ENCODE measurements around the gene CCR4. TPM values are rescaled to one million over a fixed set of nuclear protein-coding genes. Genes with fewer than 3 reads are reported as not detected.

Gene CCR4
- total RNA-seq, 3 donors from 2014 or later (not counting 1 experiment from before 2014, with no cell fraction given), result 0.52 to 2.5 (median 1.4) TPM

DNA sequence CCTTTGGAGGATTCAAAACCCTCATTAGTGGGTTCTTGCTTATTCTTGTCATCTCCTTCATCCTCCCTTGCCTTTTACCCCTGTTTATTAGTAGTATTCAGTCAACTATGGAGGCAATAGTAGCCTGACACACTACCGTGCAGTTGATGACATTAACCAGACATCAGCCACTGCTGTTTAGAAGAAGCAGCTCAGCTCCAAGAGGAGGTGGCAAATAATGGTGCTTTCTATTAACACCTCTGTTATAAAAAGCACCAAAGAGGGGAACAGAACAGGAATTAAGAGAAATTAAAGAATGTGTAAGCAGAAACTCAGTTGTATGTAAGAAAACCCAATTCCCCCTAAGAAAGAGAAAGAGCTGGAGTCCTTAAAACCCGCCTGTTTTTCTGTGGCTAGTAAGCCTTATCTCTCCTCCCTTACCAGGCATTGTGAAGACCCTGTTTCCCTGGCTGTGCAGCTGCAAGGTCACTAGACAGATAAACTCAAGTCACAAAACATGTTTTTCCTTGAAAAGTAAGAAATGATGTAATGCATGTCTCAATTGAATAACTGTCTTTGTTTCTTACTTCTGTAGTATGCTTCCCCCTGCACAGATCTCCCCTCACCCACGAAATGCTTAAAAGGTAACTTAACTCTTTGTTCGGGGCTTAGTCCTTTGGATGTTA is 21.2 kb downstream of the CCR4 start:
- 91% methylated on average over 3 of the region's 4 CpGs for WGBS (ENCODE audit: insufficient coverage)
- Histone ChIP-seq H3K9me3 (ENCODE audit: control insufficient read depth, insufficient read depth, low read length) (no peaks in the 10 kb centered on the region), H3K4me1 (ENCODE audit: control insufficient read depth, insufficient read depth, low read length) (no peaks in the 10 kb centered on the region), H3K27me3 (ENCODE audit: control insufficient read depth, insufficient read depth, low read length) (no peaks in the 10 kb centered on the region), H3K36me3 (ENCODE audit: control insufficient read depth, insufficient read depth, low read length) (no peaks in the 10 kb centered on the region), H3K27ac (ENCODE audit: low read length) (no peak overlapping the region), H3K4me3 (ENCODE audit: low read length) (no peak overlapping the region)
- DNase-seq (no peak), ATAC-seq (no peak)
- intact Hi-C loops (cut with micrococcal nuclease), result no loop called here
- Mint-ChIP-seq H3K27ac (no peak overlapping the region), H3K4me1 (no peaks in the 10 kb centered on the region), H3K4me3 (no peak overlapping the region), H3K36me3 (no peaks in the 10 kb centered on the region), H3K9me3 (no peaks in the 10 kb centered on the region), H3K27me3 (ENCODE audit: low read depth in 2 of 2) (no peaks in the 10 kb centered on the region)
- TF ChIP-seq, protein P1, sequence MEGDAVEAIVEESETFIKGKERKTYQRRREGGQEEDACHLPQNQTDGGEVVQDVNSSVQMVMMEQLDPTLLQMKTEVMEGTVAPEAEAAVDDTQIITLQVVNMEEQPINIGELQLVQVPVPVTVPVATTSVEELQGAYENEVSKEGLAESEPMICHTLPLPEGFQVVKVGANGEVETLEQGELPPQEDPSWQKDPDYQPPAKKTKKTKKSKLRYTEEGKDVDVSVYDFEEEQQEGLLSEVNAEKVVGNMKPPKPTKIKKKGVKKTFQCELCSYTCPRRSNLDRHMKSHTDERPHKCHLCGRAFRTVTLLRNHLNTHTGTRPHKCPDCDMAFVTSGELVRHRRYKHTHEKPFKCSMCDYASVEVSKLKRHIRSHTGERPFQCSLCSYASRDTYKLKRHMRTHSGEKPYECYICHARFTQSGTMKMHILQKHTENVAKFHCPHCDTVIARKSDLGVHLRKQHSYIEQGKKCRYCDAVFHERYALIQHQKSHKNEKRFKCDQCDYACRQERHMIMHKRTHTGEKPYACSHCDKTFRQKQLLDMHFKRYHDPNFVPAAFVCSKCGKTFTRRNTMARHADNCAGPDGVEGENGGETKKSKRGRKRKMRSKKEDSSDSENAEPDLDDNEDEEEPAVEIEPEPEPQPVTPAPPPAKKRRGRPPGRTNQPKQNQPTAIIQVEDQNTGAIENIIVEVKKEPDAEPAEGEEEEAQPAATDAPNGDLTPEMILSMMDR (IDR thresholded peaks at IDR 0.05), result no peak

DNA sequence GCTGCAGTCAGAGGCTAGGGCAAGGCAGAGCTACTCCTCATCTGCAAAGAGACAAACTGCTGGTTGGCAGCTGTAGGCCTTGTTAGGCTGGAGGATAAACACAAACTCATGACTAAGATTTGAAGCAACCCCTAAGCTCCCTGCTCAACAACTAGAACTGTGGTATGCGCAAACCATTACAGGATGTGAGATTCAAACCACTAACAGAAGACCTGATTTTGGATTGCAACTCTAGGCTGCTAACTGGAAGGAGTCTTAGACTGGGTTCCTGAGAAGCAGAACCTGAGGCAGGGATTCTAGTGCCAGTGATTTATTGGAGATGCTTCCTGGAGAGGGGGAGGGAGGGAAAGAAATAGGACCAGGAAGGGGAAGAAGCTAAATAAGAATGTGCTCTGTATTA is 22.5 kb downstream of the CCR4 start:
- ATAC-seq, result peak in 2 of 3 donors; percentile 14 to 59
- H3K9me3 ChIP-seq (ENCODE audit: control insufficient read depth, insufficient read depth, low read length), result no peaks in the 10 kb centered on the region
- TF ChIP-seq, protein P1 (IDR thresholded peaks at IDR 0.05), result no peak
- no peaks in the 10 kb centered on the region for H3K36me3 ChIP-seq (ENCODE audit: control insufficient read depth, insufficient read depth, low read length)
- Mint-ChIP-seq H3K4me3 (no peak overlapping the region), H3K27ac (no peak overlapping the region), H3K36me3 (no peaks in the 10 kb centered on the region), H3K9me3 (no peaks in the 10 kb centered on the region), H3K4me1 (no peaks in the 10 kb centered on the region), H3K27me3 (ENCODE audit: low read depth in 2 of 2) (no peaks in the 10 kb centered on the region)
- peak in 1 of 2 donors; percentile 62 for DNase-seq
- H3K27me3 ChIP-seq (ENCODE audit: control insufficient read depth, insufficient read depth, low read length), result no peaks in the 10 kb centered on the region
- intact Hi-C loops (cut with micrococcal nuclease), result no loop called here
- no peak overlapping the region for H3K4me3 ChIP-seq (ENCODE audit: low read length)
- H3K27ac ChIP-seq (ENCODE audit: low read length), result no peak overlapping the region
- no peaks in the 10 kb centered on the region for H3K4me1 ChIP-seq (ENCODE audit: control insufficient read depth, insufficient read depth, low read length)
- WGBS (ENCODE audit: insufficient coverage), result 40% methylated on average over 1 of the region's 1 CpG

DNA sequence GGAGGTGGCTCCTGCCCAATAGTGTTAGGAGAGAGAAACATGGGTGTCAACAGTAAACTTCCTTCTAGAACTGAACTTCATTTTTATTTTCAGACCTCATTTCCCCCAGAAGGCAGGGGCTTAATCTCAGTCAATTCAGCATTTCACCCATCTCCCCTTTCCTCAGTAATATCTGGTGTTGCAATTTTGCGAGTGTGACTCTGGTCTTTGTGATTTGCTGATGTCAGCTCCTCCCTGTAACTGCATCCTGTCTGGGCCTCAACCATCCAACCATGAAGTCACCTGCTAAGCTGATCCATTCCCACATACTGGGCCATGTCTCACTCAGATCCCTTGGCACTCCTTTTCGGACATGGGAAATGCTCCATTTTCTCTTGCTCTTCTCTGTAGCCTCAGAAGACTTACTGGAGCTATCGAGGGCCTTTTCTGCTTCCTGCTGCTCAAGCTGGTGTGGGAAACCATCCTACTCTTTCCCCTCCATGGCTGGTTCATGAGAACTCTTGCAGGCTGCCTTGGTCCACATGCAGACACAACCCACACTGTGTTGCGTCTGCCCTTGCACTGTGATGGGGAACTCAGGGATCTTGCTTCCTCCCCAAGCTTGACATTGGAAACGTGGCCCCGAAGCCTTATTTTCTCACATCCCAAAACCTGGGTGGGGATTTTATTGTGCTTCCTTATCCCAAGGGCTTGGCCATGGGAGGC is 24.6 kb downstream of the CCR4 start:
- Histone ChIP-seq H3K4me1 (ENCODE audit: control insufficient read depth, insufficient read depth, low read length) (no peaks in the 10 kb centered on the region), H3K4me3 (ENCODE audit: low read length) (no peak overlapping the region), H3K36me3 (ENCODE audit: control insufficient read depth, insufficient read depth, low read length) (no peaks in the 10 kb centered on the region), H3K27me3 (ENCODE audit: control insufficient read depth, insufficient read depth, low read length) (no peaks in the 10 kb centered on the region), H3K27ac (ENCODE audit: low read length) (no peak overlapping the region), H3K9me3 (ENCODE audit: control insufficient read depth, insufficient read depth, low read length) (no peaks in the 10 kb centered on the region)
- 89% methylated on average over 5 of the region's 6 CpGs for WGBS (ENCODE audit: insufficient coverage)
- Mint-ChIP-seq H3K27me3 (ENCODE audit: low read depth in 2 of 2) (no peaks in the 10 kb centered on the region), H3K4me3 (no peak overlapping the region), H3K27ac (no peak overlapping the region), H3K36me3 (no peaks in the 10 kb centered on the region), H3K9me3 (no peaks in the 10 kb centered on the region), H3K4me1 (no peaks in the 10 kb centered on the region)
- no peak for ATAC-seq
- TF ChIP-seq, protein P1 (IDR thresholded peaks at IDR 0.05), result no peak
- intact Hi-C loops (cut with micrococcal nuclease), result no loop called here
- DNase-seq, result peak in 1 of 2 donors; percentile 13
